CD4-positive, alpha-beta T cell treated with Interleukin-10 for 1 hour (primary cell): ENCODE measurements around the gene MYBPC2.

ENCODE experiments used
- DNase-seq: peaks from one replicate; pipeline ENCODE4 v3.0.0-alpha.2; 2020

Gene MYBPC2

GRCh38 chr19:50482271-50482855 lies 49.7 kb downstream of the MYBPC2 start:
- DNase-seq, result no peak

GRCh38 chr19:50482916-50483315 lies 50.2 kb downstream of the MYBPC2 start:
- DNase-seq, result no peak

- DNase-seq, result no peak
Observed at GRCh38 chr19:50485284-50485955, 52.7 kb downstream of the MYBPC2 start.

- DNase-seq, result peak; percentile 52
Observed at GRCh38 chr19:50486823-50487515, 54.3 kb downstream of the MYBPC2 start.

- DNase-seq, result no peak
Observed at GRCh38 chr19:50488389-50489194, 55.9 kb downstream of the MYBPC2 start.

- DNase-seq, result no peak
Observed at GRCh38 chr19:50489461-50490011, 56.8 kb downstream of the MYBPC2 start.

GRCh38 chr19:50490411-50490811 lies 57.7 kb downstream of the MYBPC2 start:
- DNase-seq, result no peak

- DNase-seq, result no peak
Observed at GRCh38 chr19:50490991-50491472, 58.3 kb downstream of the MYBPC2 start.

- DNase-seq, result peak; percentile 27
Observed at GRCh38 chr19:50492303-50493052, 59.8 kb downstream of the MYBPC2 start.

GRCh38 chr19:50493171-50493570 lies 60.5 kb downstream of the MYBPC2 start:
- DNase-seq, result no peak

GRCh38 chr19:50494186-50495019 lies 61.7 kb downstream of the MYBPC2 start:
- no peak for DNase-seq

- DNase-seq, result no peak
Observed at GRCh38 chr19:50495020-50495531, 62.4 kb downstream of the MYBPC2 start.

- no peak for DNase-seq
Observed at GRCh38 chr19:50496189-50497021, 63.7 kb downstream of the MYBPC2 start.

GRCh38 chr19:50497022-50497405 lies 64.3 kb downstream of the MYBPC2 start:
- no peak for DNase-seq

- no peak for DNase-seq
Observed at GRCh38 chr19:50498219-50499056, 65.7 kb downstream of the MYBPC2 start.

GRCh38 chr19:50500060-50500752 lies 67.5 kb downstream of the MYBPC2 start:
- DNase-seq, result peak; percentile 15

- no peak for DNase-seq
Observed at GRCh38 chr19:50500753-50501151, 68.1 kb downstream of the MYBPC2 start.

- DNase-seq, result no peak
Observed at GRCh38 chr19:50501186-50501567, 68.5 kb downstream of the MYBPC2 start.
